ENCODE data around the gene RERE. TPM values are rescaled to one million over a fixed set of nuclear protein-coding genes. Genes with fewer than 3 reads are reported as not detected.

The RERE gene
- total and polyA plus RNA-seq, 2 experiments from 2014 or later, result 148 to 170 TPM

GRCh38 chr1:8409606-8410005 lies 407.8 kb downstream of the RERE start:
- Mint-ChIP-seq H3K36me3 (ENCODE audit: low read depth) (peaks cover 32% of the 10 kb centered on the region; the same call in 2 of the 3 replicates), H3K4me1 (peaks cover 62% of the 10 kb centered on the region), H3K27me3 (ENCODE audit: insufficient read depth, low read depth, poor library complexity) (peaks cover 11% of the 10 kb centered on the region), H3K27ac (peak overlapping the region; percentile 86), H3K9me3 (no peaks in the 10 kb centered on the region), H3K4me3 (no peak overlapping the region)
- peaks cover 95% of the 10 kb centered on the region for H3K79me2 ChIP-seq (replicated peaks; ENCODE audit: insufficient read depth)
- no peaks in the 10 kb centered on the region for H3K9me2 ChIP-seq (ENCODE audit: insufficient read depth)
- H3K4me1 ChIP-seq (ENCODE audit: insufficient read depth), result peaks cover 76% of the 10 kb centered on the region
- H3F3A ChIP-seq (replicated peaks; ENCODE audit: low read depth), result no peaks in the 10 kb centered on the region
- no peak for TF ChIP-seq EZH2phosphoT487 (IDR thresholded peaks at IDR 0.05; ENCODE audit: unreplicated experiment)
- no peak for TF ChIP-seq ZNF114 (CRISPR knock-in tag; IDR thresholded peaks at IDR 0.05)
- TF ChIP-seq ZNF462 (CRISPR knock-in tag; IDR thresholded peaks at IDR 0.05), result no peak
- no peak for TF ChIP-seq EZH2 (IDR thresholded peaks at IDR 0.05; ENCODE audit: low read depth, unreplicated experiment)
- no peak for TF ChIP-seq POLR2AphosphoS5 (IDR thresholded peaks at IDR 0.05; ENCODE audit: low read depth)
- TF ChIP-seq NANOG (IDR thresholded peaks at IDR 0.05; ENCODE audit: borderline replicate concordance), result no peak
- no peak for TF ChIP-seq ETS1 (IDR thresholded peaks at IDR 0.05)
- no peak for TF ChIP-seq STAT1 (IDR thresholded peaks at IDR 0.05; ENCODE audit: unreplicated experiment)
- TF ChIP-seq JUNB (IDR thresholded peaks at IDR 0.05; ENCODE audit: unreplicated experiment), result no peak
- TF ChIP-seq ZNF331 (CRISPR knock-in tag; IDR thresholded peaks at IDR 0.05; ENCODE audit: low read depth), result no peak
- no peak for TF ChIP-seq REST (IDR thresholded peaks at IDR 0.05; ENCODE audit: unreplicated experiment)
- TF ChIP-seq CREB1 (CRISPR knock-in tag; IDR thresholded peaks at IDR 0.05; ENCODE audit: low read depth), result no peak
- no peak for TF ChIP-seq CTCF (conservative IDR thresholded peaks at IDR 0.05; ENCODE audit: low read depth in 2 of 2)
- 0 out of 2 replicates have a peak overlapping the region, but pooled peaks have one; percentile 55 for H3K4me2 ChIP-seq
- no peak for ATAC-seq
- no peak for DNase-seq (ENCODE audit: low spot score)
- H2AFZ ChIP-seq, result no peak overlapping the region
- H3K4me3 ChIP-seq, result no peak overlapping the region
- H3K27ac ChIP-seq (ENCODE audit: low read depth), result peak overlapping the region; percentile 81
- no peaks in the 10 kb centered on the region for H3K36me3 ChIP-seq (ENCODE audit: insufficient read depth)
- peaks cover 16% of the 10 kb centered on the region for H4K20me1 ChIP-seq (replicated peaks; ENCODE audit: insufficient read depth)
- no peaks in the 10 kb centered on the region for H3K27me3 ChIP-seq (ENCODE audit: insufficient read depth)
